DOHH2 (cell line): Measurements from ENCODE around the gene SP100.

Source experiments
- EZH2phosphoT487 ChIP-seq: fragments of 200-600 bp; sonication (generic); IDR thresholded peaks from 2 replicates; pipeline ENCODE4 v1.6.1; 2017; ENCODE audit warnings: borderline replicate concordance, mild to moderate bottlenecking, antibody characterized with exemption, low read length, moderate library complexity, mixed read lengths
- TF ChIP-seq, protein P1 (sequence below): fragments of 200-600 bp; sonication (generic); IDR thresholded peaks from one replicate; pipeline ENCODE4 v1.5.1; 2014; ENCODE audit warnings: antibody characterized with exemption, mild to moderate bottlenecking, low read depth, low read length; ENCODE audit not compliant: poor library complexity, severe bottlenecking

DNA sequence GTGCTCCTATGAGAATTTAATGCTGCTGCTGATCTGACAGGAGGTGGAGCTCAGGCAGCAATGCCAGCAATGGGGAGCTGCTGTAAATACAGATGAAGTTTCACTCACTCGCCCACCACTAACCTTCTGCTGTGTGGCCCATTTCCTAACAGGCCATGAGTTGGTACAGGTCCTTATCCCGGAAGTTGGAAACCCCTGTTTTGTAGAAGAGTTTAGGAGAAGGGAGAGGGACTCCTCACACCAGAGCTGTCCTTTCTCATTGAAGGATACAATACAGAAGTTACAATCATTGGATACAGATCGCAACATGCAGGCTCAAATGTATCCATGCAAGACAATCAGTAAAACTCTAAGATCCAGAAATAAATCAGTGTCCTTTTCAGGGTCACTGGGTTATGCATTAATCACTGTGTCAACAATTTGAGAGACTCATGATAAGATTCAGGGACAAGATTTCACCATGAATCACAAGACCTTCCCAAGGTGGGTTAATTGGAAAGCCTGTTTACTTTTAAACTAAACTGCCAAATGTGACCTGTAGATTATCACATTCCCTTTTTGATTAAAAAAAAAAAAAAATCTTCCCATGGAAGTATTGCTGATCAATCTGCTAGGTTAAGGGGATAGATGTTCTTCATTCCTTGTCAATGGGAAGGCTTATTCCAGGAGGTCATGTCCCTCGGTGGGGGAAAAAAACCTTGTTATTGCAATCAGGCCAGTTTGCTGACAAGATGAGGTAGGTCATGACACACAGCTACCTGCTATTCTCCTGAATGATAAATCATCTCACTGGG lies 97.2 kb downstream of the SP100 start:
- TF ChIP-seq, protein P1, sequence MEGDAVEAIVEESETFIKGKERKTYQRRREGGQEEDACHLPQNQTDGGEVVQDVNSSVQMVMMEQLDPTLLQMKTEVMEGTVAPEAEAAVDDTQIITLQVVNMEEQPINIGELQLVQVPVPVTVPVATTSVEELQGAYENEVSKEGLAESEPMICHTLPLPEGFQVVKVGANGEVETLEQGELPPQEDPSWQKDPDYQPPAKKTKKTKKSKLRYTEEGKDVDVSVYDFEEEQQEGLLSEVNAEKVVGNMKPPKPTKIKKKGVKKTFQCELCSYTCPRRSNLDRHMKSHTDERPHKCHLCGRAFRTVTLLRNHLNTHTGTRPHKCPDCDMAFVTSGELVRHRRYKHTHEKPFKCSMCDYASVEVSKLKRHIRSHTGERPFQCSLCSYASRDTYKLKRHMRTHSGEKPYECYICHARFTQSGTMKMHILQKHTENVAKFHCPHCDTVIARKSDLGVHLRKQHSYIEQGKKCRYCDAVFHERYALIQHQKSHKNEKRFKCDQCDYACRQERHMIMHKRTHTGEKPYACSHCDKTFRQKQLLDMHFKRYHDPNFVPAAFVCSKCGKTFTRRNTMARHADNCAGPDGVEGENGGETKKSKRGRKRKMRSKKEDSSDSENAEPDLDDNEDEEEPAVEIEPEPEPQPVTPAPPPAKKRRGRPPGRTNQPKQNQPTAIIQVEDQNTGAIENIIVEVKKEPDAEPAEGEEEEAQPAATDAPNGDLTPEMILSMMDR: no peak
- no peak for TF ChIP-seq EZH2phosphoT487
